Measurements from ENCODE around the gene GTPBP3. TPM values are rescaled to one million over a fixed set of nuclear protein-coding genes. Genes with fewer than 3 reads are reported as not detected.

Gene GTPBP3
- polyA plus RNA-seq, 1 donor (not counting 4 experiments of a cell fraction or from before 2014, with no cell fraction given): 7.2 TPM

- Histone ChIP-seq H3K4me2 (ENCODE audit: control insufficient read depth, extremely low read depth, insufficient read depth, low read depth, low read length) (no peak overlapping the region), H3K9ac (ENCODE audit: control insufficient read depth, extremely low read depth, insufficient read depth, low read length) (no peak overlapping the region), H3K4me1 (ENCODE audit: control insufficient read depth, extremely low read depth, insufficient read depth, low read length) (peaks cover 9% of the 10 kb centered on the region), H4K20me1 (ENCODE audit: control insufficient read depth, extremely low read depth, insufficient read depth, low read length) (no peaks in the 10 kb centered on the region), H3K27ac (ENCODE audit: control insufficient read depth, insufficient read depth, low read length) (no peak overlapping the region), H3K79me2 (ENCODE audit: control insufficient read depth, insufficient read depth, low read length) (peaks cover 5% of the 10 kb centered on the region), H3K9me3 (ENCODE audit: control insufficient read depth, low read depth, low read length) (no peaks in the 10 kb centered on the region), H3K9me1 (ENCODE audit: control insufficient read depth, extremely low read depth, insufficient read depth, low read length) (no peaks in the 10 kb centered on the region), H2AFZ (ENCODE audit: control insufficient read depth, low read length) (no peak overlapping the region), H3K27me3 (ENCODE audit: control insufficient read depth, extremely low read depth, insufficient read depth, low read length) (no peaks in the 10 kb centered on the region), H3K36me3 (ENCODE audit: control insufficient read depth in 2 of 2, extremely low read depth in 1 of 2, insufficient read depth in 2 of 2, low read length in 2 of 2) (peaks cover 0 to 9% of the 10 kb centered on the region in 2 experiments), H3K4me3 (ENCODE audit: control insufficient read depth in 2 of 3, extremely low read depth in 1 of 3, insufficient read depth in 2 of 3, low read depth in 1 of 3, low read length in 3 of 3) (no peak overlapping the region)
- DNase-seq (ENCODE audit: low read depth, low spot score) (no peak), FAIRE-seq (no peak)
- dilution Hi-C loops (cut with MboI; ENCODE audit: extremely low pct_ligation_motif_present, low sequenced_read_pairs): no loop called here
- TF ChIP-seq EZH2 (IDR thresholded peaks at IDR 0.05; ENCODE audit: low read length): no peak
- TF ChIP-seq, protein P1, sequence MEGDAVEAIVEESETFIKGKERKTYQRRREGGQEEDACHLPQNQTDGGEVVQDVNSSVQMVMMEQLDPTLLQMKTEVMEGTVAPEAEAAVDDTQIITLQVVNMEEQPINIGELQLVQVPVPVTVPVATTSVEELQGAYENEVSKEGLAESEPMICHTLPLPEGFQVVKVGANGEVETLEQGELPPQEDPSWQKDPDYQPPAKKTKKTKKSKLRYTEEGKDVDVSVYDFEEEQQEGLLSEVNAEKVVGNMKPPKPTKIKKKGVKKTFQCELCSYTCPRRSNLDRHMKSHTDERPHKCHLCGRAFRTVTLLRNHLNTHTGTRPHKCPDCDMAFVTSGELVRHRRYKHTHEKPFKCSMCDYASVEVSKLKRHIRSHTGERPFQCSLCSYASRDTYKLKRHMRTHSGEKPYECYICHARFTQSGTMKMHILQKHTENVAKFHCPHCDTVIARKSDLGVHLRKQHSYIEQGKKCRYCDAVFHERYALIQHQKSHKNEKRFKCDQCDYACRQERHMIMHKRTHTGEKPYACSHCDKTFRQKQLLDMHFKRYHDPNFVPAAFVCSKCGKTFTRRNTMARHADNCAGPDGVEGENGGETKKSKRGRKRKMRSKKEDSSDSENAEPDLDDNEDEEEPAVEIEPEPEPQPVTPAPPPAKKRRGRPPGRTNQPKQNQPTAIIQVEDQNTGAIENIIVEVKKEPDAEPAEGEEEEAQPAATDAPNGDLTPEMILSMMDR (optimal IDR thresholded peaks at IDR 0.05 in 1 of 3, IDR thresholded peaks at IDR 0.05 in 1 of 3, conservative IDR thresholded peaks at IDR 0.05 in 1 of 3; ENCODE audit: extremely low read depth in 1 of 3, insufficient read depth in 2 of 3, low read length in 3 of 3): no peak
These were observed 4.5 kb downstream of the GTPBP3 start for GRCh38 chr19:17341845-17342244.

DNA sequence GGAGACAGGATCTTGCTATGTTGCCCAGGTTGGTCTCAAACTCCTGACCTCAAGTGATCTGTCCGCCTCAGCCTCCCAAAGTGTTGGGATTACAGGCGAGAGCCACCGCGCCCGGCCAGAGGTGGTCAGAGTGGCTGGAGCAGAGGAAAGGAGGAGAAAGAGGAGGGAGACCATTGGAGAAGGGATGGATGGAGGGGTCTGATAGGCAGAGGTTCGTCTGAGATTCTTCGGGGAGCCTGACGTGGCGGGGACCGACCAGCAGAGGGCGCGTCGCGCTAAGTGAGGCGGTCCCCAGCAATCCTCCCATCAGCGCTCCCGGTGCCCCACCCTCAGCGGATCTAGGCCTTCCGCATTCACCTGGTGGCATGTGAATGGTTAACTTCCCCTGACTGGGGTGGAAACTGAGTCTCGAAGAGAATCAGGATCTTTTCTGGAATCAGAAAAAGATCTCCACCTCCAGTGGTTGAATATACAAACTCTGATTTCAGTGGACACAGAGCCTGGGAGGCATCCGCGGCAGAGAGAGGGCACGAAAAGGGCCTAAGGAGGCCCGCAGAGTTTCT lies 8.8 kb downstream of the GTPBP3 start:
- no peaks in the 10 kb centered on the region for H3K27me3 ChIP-seq (ENCODE audit: control insufficient read depth, extremely low read depth, insufficient read depth, low read length)
- H3K4me2 ChIP-seq (ENCODE audit: control insufficient read depth, extremely low read depth, insufficient read depth, low read depth, low read length): no peak overlapping the region
- no peak overlapping the region for H3K9ac ChIP-seq (ENCODE audit: control insufficient read depth, extremely low read depth, insufficient read depth, low read length)
- DNase-seq (ENCODE audit: low read depth, low spot score): no peak
- no peak overlapping the region for H2AFZ ChIP-seq (ENCODE audit: control insufficient read depth, low read length)
- TF ChIP-seq EZH2 (IDR thresholded peaks at IDR 0.05; ENCODE audit: low read length): no peak
- TF ChIP-seq, protein P1 (optimal IDR thresholded peaks at IDR 0.05 in 1 of 3, IDR thresholded peaks at IDR 0.05 in 1 of 3, conservative IDR thresholded peaks at IDR 0.05 in 1 of 3; ENCODE audit: extremely low read depth in 1 of 3, insufficient read depth in 2 of 3, low read length in 3 of 3): peak; percentile 81 to 97 (median 97)
- no peaks in the 10 kb centered on the region for H4K20me1 ChIP-seq (ENCODE audit: control insufficient read depth, extremely low read depth, insufficient read depth, low read length)
- H3K36me3 ChIP-seq (ENCODE audit: control insufficient read depth in 2 of 2, extremely low read depth in 1 of 2, insufficient read depth in 2 of 2, low read length in 2 of 2): peaks cover 0 to 5% of the 10 kb centered on the region in 2 experiments
- dilution Hi-C loops (cut with MboI; ENCODE audit: extremely low pct_ligation_motif_present, low sequenced_read_pairs): no loop called here
- H3K4me3 ChIP-seq (ENCODE audit: control insufficient read depth in 2 of 3, extremely low read depth in 1 of 3, insufficient read depth in 2 of 3, low read depth in 1 of 3, low read length in 3 of 3): no peak overlapping the region
- peak; percentile 89 for FAIRE-seq
- H3K4me1 ChIP-seq (ENCODE audit: control insufficient read depth, extremely low read depth, insufficient read depth, low read length): peaks cover 6% of the 10 kb centered on the region
- H3K9me1 ChIP-seq (ENCODE audit: control insufficient read depth, extremely low read depth, insufficient read depth, low read length): no peaks in the 10 kb centered on the region
- no peaks in the 10 kb centered on the region for H3K79me2 ChIP-seq (ENCODE audit: control insufficient read depth, insufficient read depth, low read length)
- H3K27ac ChIP-seq (ENCODE audit: control insufficient read depth, insufficient read depth, low read length): no peak overlapping the region
- H3K9me3 ChIP-seq (ENCODE audit: control insufficient read depth, low read depth, low read length): no peaks in the 10 kb centered on the region
